GM12874 (cell line): ENCODE measurements around the gene SEC16A.
A peak's percentile ranks its signal among the peaks of the same experiment; 100 is the strongest.

Experiments
- TF ChIP-seq, protein P1 (sequence below): IDR thresholded peaks from 2 replicates; pipeline ENCODE4 v1.5.1; 2011; ENCODE audit warnings: low read depth, mild to moderate bottlenecking, control low read depth, low read length, moderate library complexity; ENCODE audit not compliant: insufficient read depth

Gene SEC16A

DNA sequence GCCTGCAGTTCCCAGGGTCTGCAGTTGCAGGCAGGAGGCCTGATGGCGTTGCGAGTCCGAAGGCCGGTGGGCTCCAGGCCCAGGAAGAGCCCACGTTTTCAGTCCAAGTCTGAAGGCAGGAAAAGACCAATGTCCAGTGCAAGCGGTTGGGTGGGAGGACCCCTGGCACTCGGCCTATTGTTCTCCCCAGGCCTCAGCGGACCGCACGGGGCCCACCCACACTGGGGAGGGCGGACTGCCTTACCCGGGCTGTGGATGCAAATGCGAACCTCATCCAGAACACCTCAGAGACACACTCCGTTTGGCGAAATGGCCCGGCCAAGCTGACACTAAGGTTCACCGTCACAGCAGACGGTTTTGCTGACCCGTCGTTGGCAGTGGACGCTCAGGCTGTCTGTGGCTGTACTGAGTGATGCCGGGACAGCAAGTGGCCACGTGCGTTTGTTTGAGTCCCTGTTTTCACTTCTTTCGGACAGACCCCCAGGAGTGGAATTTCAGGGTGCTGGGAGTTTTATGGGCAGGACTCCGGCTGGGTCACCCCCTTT, 10.2 kb upstream of the SEC16A start:
- TF ChIP-seq, protein P1, sequence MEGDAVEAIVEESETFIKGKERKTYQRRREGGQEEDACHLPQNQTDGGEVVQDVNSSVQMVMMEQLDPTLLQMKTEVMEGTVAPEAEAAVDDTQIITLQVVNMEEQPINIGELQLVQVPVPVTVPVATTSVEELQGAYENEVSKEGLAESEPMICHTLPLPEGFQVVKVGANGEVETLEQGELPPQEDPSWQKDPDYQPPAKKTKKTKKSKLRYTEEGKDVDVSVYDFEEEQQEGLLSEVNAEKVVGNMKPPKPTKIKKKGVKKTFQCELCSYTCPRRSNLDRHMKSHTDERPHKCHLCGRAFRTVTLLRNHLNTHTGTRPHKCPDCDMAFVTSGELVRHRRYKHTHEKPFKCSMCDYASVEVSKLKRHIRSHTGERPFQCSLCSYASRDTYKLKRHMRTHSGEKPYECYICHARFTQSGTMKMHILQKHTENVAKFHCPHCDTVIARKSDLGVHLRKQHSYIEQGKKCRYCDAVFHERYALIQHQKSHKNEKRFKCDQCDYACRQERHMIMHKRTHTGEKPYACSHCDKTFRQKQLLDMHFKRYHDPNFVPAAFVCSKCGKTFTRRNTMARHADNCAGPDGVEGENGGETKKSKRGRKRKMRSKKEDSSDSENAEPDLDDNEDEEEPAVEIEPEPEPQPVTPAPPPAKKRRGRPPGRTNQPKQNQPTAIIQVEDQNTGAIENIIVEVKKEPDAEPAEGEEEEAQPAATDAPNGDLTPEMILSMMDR, result no peak

DNA sequence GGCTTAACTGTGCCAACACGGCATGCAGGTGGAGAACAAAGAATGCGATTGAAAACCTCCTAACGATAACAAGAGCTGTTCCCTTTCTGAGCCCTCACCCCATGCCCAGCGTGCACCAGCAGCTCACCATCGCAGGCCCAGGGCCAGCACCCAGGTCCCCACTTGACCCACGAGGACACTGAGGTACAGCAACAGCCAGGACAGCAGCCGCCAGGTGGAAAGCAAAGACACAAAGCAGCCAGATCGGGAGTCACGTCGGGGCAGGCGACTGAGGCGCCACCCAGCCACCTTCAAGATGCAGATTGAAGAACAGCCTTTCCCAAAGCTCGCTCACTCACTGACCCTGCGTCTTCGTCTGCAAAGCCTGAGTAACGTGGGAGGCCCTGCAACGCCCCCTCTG, 6.9 kb upstream of the SEC16A start:
- TF ChIP-seq, protein P1, result no peak

DNA sequence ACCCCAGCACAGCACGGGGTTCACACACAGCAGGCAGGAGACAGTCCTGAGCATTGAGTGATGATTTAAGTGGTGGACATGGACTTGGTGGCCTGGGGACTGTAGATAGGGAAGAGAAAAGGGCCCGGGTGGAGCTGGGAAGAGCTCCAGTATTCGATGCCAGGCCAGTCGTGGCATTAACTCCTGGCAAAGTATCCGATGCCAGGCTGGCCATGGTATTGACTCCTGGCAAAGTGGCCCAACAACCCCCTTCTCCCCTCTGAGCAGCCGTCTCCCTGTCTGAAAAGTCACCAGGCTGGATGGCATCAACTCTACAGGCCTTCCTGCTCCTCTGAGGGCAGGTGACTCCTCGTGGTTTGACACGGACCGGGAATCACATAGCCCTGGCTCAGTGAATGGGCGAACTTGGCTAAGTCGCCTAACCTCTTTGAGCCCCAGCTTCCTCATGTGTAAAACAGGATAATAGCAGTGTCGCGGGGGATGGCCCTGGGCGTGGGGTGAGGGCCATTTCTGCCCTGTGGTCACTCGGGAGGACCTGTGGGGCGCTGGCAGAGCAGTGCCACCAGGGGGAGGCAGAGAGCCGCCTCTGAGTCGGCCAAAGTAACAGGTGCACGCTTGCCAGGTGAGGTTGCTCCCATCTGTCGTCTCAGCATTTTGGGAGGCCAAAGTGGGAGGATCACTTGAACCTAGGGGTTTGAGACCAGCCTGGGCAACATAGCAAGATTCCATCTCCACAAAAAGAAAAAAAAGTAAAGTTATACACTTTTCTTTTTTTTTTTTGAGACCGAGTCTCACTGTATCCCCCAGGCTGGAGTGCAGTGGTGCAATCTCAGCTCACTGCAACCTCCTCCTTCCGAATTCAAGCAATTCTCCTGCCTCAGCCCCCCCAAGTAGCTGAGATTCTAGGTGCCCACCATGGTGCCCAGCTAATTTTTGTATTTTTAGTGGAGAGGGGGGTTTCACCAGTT, 5.7 kb upstream of the SEC16A start:
- TF ChIP-seq, protein P1, result peak; percentile 96

DNA sequence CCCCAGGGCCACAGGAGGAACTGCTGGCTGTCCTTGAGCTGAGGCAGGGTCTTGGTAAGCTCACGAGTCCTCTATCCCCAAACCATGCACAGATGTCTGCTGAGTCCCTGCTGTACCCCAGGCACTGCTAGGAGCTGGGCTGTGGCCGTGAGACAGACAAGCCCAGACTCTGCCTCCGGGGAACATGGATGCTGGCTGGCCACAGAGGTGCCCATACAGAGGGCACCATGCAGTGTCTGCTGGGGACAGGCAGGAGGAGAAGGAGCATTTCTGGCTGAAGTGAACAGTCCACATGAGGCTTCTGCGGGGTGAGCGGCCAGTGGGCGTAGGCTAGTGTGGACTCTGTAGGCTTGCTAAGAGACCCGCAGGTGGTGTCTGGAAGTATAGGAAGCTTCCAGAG, 4.8 kb upstream of the SEC16A start:
- TF ChIP-seq, protein P1, result no peak

- TF ChIP-seq, protein P1, result no peak
Measured at GRCh38 chr9:136486823-136487620, 4.2 kb upstream of the SEC16A start.

GRCh38 chr9:136486131-136486530, 3.3 kb upstream of the SEC16A start:
- TF ChIP-seq, protein P1, result no peak
